ENCODE measurements around the gene PIK3R3.
"Not testable (repeated sequence)": the region's sequence is repeated elsewhere in the genome, so short reads cannot be mapped to it uniquely, and the experiment has no call there.

DNA sequence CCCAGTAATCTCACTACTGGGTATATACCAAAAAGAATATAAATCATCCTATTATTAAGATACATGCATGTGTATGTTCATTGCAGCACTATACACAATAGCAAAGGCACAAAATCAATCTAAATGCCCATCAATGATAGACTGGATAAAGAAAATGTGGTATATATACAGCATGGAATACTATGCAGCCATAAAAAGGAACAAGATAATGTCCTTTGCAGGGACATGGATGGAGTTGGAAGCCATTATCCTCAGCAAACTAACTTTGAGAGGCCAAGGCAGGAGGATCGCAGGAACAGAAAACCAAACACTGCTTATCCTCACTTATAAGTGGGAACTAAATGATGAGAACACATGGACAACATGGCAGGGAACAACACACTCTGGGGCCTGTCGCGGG lies 37.3 kb downstream of the PIK3R3 start:
- not testable (repeated sequence) for TF ChIP-seq POLR2A, POLR2AphosphoS5 (IDR thresholded peaks at IDR 0.05)
- TF ChIP-seq, protein P1, sequence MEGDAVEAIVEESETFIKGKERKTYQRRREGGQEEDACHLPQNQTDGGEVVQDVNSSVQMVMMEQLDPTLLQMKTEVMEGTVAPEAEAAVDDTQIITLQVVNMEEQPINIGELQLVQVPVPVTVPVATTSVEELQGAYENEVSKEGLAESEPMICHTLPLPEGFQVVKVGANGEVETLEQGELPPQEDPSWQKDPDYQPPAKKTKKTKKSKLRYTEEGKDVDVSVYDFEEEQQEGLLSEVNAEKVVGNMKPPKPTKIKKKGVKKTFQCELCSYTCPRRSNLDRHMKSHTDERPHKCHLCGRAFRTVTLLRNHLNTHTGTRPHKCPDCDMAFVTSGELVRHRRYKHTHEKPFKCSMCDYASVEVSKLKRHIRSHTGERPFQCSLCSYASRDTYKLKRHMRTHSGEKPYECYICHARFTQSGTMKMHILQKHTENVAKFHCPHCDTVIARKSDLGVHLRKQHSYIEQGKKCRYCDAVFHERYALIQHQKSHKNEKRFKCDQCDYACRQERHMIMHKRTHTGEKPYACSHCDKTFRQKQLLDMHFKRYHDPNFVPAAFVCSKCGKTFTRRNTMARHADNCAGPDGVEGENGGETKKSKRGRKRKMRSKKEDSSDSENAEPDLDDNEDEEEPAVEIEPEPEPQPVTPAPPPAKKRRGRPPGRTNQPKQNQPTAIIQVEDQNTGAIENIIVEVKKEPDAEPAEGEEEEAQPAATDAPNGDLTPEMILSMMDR (IDR thresholded peaks at IDR 0.05): not testable (repeated sequence)
